Fibroblast of pulmonary artery (primary cell): Measurements from ENCODE around the gene ATF6B.

ENCODE experiments used
- DNase-seq: peaks from one replicate; pipeline ENCODE4 v3.0.0-alpha.2; 2010; ENCODE audit warnings: low read depth
- H3K4me3 ChIP-seq: replicated peaks from 2 replicates; pipeline ENCODE4 v1.5.1; 2011; ENCODE audit warnings: low read depth, mild to moderate bottlenecking, control low read depth, low read length, moderate library complexity
- TF ChIP-seq, protein P1 (sequence below): IDR thresholded peaks from 2 replicates; pipeline ENCODE4 v1.5.1; 2011; ENCODE audit warnings: mild to moderate bottlenecking, control low read depth, low read length, inconsistent platforms; ENCODE audit errors: missing control alignments

ATF6B gene

GRCh38 chr6:32140420-32141046 is 12.5 kb upstream of the ATF6B start:
- TF ChIP-seq, protein P1, sequence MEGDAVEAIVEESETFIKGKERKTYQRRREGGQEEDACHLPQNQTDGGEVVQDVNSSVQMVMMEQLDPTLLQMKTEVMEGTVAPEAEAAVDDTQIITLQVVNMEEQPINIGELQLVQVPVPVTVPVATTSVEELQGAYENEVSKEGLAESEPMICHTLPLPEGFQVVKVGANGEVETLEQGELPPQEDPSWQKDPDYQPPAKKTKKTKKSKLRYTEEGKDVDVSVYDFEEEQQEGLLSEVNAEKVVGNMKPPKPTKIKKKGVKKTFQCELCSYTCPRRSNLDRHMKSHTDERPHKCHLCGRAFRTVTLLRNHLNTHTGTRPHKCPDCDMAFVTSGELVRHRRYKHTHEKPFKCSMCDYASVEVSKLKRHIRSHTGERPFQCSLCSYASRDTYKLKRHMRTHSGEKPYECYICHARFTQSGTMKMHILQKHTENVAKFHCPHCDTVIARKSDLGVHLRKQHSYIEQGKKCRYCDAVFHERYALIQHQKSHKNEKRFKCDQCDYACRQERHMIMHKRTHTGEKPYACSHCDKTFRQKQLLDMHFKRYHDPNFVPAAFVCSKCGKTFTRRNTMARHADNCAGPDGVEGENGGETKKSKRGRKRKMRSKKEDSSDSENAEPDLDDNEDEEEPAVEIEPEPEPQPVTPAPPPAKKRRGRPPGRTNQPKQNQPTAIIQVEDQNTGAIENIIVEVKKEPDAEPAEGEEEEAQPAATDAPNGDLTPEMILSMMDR = no peak
- no peak overlapping the region for H3K4me3 ChIP-seq
- no peak for DNase-seq

DNA sequence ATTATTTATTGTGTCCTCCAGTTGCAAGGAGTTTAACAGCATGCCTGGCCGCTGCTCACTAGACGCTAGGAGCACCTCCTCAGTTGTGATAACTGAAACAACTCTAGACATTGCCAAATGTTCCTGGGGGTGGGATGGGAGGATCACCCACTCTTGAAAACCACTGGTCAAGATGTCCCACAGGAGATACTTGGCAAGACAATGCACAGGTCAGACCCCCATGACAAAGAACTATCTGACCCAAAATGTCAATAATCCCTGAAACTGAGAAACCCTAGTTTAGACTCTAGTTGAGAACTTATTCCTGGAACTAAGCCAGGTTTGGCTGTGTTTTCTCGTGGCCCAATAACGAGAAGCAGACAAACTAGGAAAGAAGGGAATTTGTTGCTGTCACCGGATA is 11.5 kb upstream of the ATF6B start:
- TF ChIP-seq, protein P1 = no peak
- no peak for DNase-seq
- no peak overlapping the region for H3K4me3 ChIP-seq

GRCh38 chr6:32137454-32137853 is 9.4 kb upstream of the ATF6B start:
- H3K4me3 ChIP-seq = no peak overlapping the region
- DNase-seq = no peak
- TF ChIP-seq, protein P1 = no peak

DNA sequence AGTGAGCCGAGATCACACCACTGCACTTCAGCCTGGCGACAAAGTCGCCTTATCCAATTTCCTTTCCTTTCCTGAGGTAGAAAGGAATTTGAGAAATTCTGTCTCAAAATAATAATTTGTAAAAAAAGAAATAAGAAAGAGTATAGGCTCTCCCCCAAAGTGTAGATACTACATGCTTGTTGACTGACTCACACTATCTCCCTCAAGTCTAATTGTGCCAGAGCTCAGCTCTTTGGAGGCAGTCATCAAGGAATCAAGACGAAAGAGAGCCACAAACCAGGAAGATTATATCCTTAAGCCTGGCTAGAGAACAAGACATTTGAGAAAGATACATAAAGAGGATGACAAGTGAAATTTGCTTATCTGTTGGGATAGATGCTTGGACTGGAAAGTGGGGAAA is 5.7 kb upstream of the ATF6B start:
- no peak for DNase-seq
- TF ChIP-seq, protein P1 = no peak
- no peak overlapping the region for H3K4me3 ChIP-seq

DNA sequence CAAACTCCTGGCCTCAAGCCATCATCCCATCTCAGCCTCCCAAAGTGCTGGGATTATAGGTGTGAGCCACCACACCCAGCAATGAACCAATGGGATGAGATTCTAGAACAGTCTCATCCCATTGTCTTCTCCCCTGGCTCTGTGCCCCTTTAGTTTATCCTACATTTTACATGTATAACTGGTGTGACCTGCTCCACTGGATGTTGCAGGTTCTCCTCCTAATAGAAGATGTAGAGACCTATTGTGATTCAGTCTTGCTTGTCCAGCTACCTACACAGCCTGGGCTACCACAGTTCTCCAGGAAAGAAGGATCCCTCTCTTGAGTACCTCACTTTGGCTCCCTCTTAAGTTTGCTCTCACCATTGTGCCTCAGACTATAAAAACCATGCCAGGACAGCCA is 4.1 kb upstream of the ATF6B start:
- no peak overlapping the region for H3K4me3 ChIP-seq
- DNase-seq = no peak
- TF ChIP-seq, protein P1 = no peak

DNA sequence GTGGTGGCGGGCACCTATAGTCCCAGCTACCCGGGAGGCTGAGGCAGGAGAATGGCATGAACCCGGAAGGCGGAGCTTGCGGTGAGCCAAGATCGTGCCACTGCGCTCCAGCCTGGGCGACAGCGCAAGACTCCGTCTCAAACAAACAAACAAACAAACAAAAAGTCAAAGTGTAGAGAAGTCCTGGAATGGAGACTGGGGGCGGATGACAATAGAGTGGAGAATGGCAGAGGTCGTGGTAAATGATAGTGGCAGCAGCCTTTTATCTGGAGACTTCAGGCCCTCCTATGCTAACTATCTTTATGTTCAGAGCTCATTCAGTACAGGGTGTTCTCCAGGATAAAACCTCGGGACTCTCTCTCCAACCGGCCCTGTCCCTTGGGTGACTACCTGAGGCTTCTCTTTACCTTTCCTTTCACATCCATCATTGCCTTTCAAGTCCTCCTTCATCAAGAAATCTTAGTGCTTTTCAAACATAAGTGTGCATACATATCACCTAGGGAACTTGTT is 3.4 kb upstream of the ATF6B start:
- TF ChIP-seq, protein P1 = no peak
- DNase-seq = no peak
- H3K4me3 ChIP-seq = no peak overlapping the region
